ENCODE data around the gene OR1F1. TPM values are rescaled to one million over a fixed set of nuclear protein-coding genes. Genes with fewer than 3 reads are reported as not detected.

OR1F1 gene
- polyA plus RNA-seq, 1 of the 3 experiments (the other 2 are of a cell fraction), result 0.71 TPM

DNA sequence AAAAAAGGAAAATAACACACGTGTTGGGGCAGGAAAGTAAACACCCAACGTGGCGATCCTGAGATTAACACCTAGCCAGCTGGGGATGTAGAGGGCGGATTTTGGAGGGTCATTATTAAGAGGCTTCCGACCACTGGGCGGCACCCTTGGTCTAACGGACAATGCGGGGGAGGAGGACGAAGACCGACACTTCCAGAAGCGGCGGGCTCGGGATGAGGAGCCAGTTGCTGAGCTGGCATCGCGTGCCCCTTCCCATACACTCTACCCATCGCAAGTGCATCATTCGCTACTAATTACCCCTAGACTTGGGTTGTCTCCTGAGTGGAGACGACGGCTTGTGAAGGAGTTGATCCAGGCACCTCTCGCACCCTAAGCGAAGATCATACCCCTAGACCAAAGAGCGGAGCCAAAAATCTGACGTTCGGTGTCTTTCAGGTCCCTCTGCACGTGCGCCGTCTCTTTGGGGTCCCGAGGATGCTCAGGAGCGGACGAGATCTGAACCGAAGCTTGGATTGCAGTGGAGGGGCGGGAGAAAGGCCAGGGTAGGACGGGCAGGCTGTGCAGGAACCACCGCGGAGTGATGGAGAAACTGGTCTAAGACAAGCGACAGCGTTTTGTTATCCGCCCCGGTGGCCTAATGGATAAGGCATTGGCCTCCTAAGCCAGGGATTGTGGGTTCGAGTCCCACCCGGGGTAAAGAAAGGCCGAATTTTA is 35.6 kb upstream of the OR1F1 start:
- Histone ChIP-seq H3K27me3 (ENCODE audit: insufficient read depth) (no peaks in the 10 kb centered on the region), H3F3A (replicated peaks; ENCODE audit: insufficient read depth) (peaks cover 53% of the 10 kb centered on the region), H3K9ac (peak overlapping the region; percentile 41; the same call in 1 of the 2 replicates), H3K4me2 (peak overlapping the region; percentile 84), H2AFZ (ENCODE audit: low read depth) (peak overlapping the region; percentile 90), H3K9me3 (no peaks in the 10 kb centered on the region), H3K79me2 (ENCODE audit: insufficient read depth) (no peaks in the 10 kb centered on the region), H4K20me1 (ENCODE audit: insufficient read depth) (peaks cover 3% of the 10 kb centered on the region; the same call in 1 of the 2 replicates), H3K27ac (ENCODE audit: low read depth in 2 of 2, low read length in 1 of 2) (peak overlapping the region; percentile 56), H3K4me1 (ENCODE audit: control insufficient read depth in 1 of 2, insufficient read depth in 2 of 2, low read depth in 1 of 2, low read length in 1 of 2) (peaks cover 0 to 14% of the 10 kb centered on the region in 2 experiments; a peak in 1 of 4 replicates), H3K4me3 (ENCODE audit: low read depth in 2 of 2, low read length in 1 of 2) (peak overlapping the region; percentile 72 to 78), H3K9me2 (no peaks in the 10 kb centered on the region), H3K36me3 (replicated peaks in 1 of 2; ENCODE audit: control insufficient read depth in 1 of 2, insufficient read depth in 2 of 2, low read length in 1 of 2) (no peaks in the 10 kb centered on the region)
- WGBS (ENCODE audit: low lambda C conversion rate), result under 1% methylated on average over 29 of the region's 42 CpGs
- DNase-seq, result peak; percentile 80
- TF ChIP-seq RCOR1 (IDR thresholded peaks at IDR 0.05; ENCODE audit: low read length), result peak; percentile 75
- TF ChIP-seq NRF1 (IDR thresholded peaks at IDR 0.05; ENCODE audit: low read depth, low read length), result no peak
- peak; percentile 93 for TF ChIP-seq TEAD4 (IDR thresholded peaks at IDR 0.05; ENCODE audit: borderline replicate concordance, insufficient read depth)
- TF ChIP-seq SIN3A (IDR thresholded peaks at IDR 0.05; ENCODE audit: borderline replicate concordance, low read depth, low read length), result 0 out of 2 replicates have a peak, but pooled peaks have one; percentile 31
- no peak for TF ChIP-seq GABPA (IDR thresholded peaks at IDR 0.05; ENCODE audit: low read depth)
- TF ChIP-seq, protein P1, sequence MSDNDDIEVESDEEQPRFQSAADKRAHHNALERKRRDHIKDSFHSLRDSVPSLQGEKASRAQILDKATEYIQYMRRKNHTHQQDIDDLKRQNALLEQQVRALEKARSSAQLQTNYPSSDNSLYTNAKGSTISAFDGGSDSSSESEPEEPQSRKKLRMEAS (IDR thresholded peaks at IDR 0.05; ENCODE audit: low read depth), result peak; percentile 13; the same call in 1 of the 2 replicates
- TF ChIP-seq, protein P2, sequence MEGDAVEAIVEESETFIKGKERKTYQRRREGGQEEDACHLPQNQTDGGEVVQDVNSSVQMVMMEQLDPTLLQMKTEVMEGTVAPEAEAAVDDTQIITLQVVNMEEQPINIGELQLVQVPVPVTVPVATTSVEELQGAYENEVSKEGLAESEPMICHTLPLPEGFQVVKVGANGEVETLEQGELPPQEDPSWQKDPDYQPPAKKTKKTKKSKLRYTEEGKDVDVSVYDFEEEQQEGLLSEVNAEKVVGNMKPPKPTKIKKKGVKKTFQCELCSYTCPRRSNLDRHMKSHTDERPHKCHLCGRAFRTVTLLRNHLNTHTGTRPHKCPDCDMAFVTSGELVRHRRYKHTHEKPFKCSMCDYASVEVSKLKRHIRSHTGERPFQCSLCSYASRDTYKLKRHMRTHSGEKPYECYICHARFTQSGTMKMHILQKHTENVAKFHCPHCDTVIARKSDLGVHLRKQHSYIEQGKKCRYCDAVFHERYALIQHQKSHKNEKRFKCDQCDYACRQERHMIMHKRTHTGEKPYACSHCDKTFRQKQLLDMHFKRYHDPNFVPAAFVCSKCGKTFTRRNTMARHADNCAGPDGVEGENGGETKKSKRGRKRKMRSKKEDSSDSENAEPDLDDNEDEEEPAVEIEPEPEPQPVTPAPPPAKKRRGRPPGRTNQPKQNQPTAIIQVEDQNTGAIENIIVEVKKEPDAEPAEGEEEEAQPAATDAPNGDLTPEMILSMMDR (IDR thresholded peaks at IDR 0.05), result peak; percentile 62
- TF ChIP-seq, protein P3, sequence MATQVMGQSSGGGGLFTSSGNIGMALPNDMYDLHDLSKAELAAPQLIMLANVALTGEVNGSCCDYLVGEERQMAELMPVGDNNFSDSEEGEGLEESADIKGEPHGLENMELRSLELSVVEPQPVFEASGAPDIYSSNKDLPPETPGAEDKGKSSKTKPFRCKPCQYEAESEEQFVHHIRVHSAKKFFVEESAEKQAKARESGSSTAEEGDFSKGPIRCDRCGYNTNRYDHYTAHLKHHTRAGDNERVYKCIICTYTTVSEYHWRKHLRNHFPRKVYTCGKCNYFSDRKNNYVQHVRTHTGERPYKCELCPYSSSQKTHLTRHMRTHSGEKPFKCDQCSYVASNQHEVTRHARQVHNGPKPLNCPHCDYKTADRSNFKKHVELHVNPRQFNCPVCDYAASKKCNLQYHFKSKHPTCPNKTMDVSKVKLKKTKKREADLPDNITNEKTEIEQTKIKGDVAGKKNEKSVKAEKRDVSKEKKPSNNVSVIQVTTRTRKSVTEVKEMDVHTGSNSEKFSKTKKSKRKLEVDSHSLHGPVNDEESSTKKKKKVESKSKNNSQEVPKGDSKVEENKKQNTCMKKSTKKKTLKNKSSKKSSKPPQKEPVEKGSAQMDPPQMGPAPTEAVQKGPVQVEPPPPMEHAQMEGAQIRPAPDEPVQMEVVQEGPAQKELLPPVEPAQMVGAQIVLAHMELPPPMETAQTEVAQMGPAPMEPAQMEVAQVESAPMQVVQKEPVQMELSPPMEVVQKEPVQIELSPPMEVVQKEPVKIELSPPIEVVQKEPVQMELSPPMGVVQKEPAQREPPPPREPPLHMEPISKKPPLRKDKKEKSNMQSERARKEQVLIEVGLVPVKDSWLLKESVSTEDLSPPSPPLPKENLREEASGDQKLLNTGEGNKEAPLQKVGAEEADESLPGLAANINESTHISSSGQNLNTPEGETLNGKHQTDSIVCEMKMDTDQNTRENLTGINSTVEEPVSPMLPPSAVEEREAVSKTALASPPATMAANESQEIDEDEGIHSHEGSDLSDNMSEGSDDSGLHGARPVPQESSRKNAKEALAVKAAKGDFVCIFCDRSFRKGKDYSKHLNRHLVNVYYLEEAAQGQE (IDR thresholded peaks at IDR 0.05; ENCODE audit: low read depth, low read length), result peak; percentile 67
- TF ChIP-seq EZH2phosphoT487 (IDR thresholded peaks at IDR 0.05; ENCODE audit: borderline replicate concordance, low read depth), result no peak
- peak; percentile 66; the same call in 1 of the 2 replicates for TF ChIP-seq FOSL2 (IDR thresholded peaks at IDR 0.05; ENCODE audit: borderline replicate concordance, low read depth)
- no peak for TF ChIP-seq ELF1 (IDR thresholded peaks at IDR 0.05)
- TF ChIP-seq SMC3 (IDR thresholded peaks at IDR 0.05; ENCODE audit: low read depth, low read length), result peak; percentile 30; the same call in 1 of the 2 replicates
- 0 out of 2 replicates have a peak, but pooled peaks have one; percentile 61 for TF ChIP-seq RFX5 (IDR thresholded peaks at IDR 0.05; ENCODE audit: low read length)
- TF ChIP-seq, protein P4, sequence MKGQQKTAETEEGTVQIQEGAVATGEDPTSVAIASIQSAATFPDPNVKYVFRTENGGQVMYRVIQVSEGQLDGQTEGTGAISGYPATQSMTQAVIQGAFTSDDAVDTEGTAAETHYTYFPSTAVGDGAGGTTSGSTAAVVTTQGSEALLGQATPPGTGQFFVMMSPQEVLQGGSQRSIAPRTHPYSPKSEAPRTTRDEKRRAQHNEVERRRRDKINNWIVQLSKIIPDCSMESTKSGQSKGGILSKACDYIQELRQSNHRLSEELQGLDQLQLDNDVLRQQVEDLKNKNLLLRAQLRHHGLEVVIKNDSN (IDR thresholded peaks at IDR 0.05; ENCODE audit: borderline replicate concordance, low read depth), result no peak
- TF ChIP-seq RAD21 (IDR thresholded peaks at IDR 0.05; ENCODE audit: low read length), result peak; percentile 66
- TF ChIP-seq TCF12 (IDR thresholded peaks at IDR 0.05), result 0 out of 2 replicates have a peak, but pooled peaks have one; percentile 14
- TF ChIP-seq, protein P5, sequence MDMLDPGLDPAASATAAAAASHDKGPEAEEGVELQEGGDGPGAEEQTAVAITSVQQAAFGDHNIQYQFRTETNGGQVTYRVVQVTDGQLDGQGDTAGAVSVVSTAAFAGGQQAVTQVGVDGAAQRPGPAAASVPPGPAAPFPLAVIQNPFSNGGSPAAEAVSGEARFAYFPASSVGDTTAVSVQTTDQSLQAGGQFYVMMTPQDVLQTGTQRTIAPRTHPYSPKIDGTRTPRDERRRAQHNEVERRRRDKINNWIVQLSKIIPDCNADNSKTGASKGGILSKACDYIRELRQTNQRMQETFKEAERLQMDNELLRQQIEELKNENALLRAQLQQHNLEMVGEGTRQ (IDR thresholded peaks at IDR 0.05; ENCODE audit: borderline replicate concordance, low read depth, low read length), result no peak
- TF ChIP-seq, protein P6, sequence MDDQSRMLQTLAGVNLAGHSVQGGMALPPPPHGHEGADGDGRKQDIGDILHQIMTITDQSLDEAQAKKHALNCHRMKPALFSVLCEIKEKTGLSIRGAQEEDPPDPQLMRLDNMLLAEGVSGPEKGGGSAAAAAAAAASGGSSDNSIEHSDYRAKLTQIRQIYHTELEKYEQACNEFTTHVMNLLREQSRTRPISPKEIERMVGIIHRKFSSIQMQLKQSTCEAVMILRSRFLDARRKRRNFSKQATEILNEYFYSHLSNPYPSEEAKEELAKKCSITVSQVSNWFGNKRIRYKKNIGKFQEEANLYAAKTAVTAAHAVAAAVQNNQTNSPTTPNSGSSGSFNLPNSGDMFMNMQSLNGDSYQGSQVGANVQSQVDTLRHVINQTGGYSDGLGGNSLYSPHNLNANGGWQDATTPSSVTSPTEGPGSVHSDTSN (IDR thresholded peaks at IDR 0.05), result no peak; the same call in 1 of the 2 replicates
- peak; percentile 26 for TF ChIP-seq GATA2 (CRISPR knock-in tag; IDR thresholded peaks at IDR 0.05)
- CTCF ChIA-PET, result interaction anchor here (0.6 to 5.7 kb wide), 15 partner anchors 9 to 867 kb away, joined by 3 to 52 read pairs (median 5); partner anchors contain the start of genes OR1F1 and ZNF213
- POLR2A ChIA-PET, result no interaction called here
